ENCODE measurements around the gene OBSL1. TPM values are rescaled to one million over a fixed set of nuclear protein-coding genes. Genes with fewer than 3 reads are reported as not detected.

OBSL1 gene
- total RNA-seq, 1 donor from 2014 or later, result 9.2 TPM

DNA sequence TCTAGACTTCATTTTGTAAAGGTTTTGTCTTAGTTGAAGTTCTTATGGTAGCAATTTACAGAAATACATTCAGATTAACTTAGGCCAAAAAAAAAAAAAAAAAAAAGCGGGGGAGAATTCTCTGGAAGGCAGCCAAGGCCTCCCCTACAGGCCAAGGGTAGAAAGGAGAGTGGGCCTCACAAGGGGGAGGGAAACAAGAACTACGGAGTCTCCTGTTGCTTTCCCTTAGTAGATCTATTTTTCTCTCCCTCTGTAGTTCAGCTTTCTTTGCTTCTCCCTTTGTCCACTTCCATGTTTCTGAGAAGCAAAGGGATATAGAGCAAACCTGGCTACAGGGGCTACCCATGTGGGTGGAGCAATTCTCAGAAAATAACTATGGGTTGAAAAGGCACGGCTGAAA lies 23.9 kb upstream of the OBSL1 start:
- no peak for FAIRE-seq

DNA sequence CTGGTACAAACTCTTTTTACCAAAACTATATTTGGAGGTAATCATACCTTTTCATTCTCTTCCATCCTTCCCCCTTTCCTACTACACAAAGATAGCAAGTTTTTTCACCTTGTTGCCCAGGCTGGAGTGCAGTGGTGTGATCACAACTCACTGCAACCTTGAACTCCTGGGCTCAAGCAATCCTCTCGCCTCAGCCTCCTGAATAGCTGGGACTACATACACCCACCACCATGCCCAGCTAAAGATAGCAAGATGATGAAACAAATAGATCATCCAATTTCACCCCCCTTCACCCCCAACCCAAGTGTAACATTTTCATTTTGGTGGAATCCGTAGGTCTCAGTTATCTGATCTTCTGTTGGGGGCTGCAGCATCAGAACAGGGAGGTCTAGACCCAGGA lies 21.8 kb upstream of the OBSL1 start:
- TF ChIP-seq, protein P1, sequence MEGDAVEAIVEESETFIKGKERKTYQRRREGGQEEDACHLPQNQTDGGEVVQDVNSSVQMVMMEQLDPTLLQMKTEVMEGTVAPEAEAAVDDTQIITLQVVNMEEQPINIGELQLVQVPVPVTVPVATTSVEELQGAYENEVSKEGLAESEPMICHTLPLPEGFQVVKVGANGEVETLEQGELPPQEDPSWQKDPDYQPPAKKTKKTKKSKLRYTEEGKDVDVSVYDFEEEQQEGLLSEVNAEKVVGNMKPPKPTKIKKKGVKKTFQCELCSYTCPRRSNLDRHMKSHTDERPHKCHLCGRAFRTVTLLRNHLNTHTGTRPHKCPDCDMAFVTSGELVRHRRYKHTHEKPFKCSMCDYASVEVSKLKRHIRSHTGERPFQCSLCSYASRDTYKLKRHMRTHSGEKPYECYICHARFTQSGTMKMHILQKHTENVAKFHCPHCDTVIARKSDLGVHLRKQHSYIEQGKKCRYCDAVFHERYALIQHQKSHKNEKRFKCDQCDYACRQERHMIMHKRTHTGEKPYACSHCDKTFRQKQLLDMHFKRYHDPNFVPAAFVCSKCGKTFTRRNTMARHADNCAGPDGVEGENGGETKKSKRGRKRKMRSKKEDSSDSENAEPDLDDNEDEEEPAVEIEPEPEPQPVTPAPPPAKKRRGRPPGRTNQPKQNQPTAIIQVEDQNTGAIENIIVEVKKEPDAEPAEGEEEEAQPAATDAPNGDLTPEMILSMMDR (IDR thresholded peaks at IDR 0.05; ENCODE audit: insufficient read depth, low read length, severe bottlenecking), result no peak
- Histone ChIP-seq H3K27me3 (ENCODE audit: control insufficient read depth, insufficient read depth, low read length) (no peaks in the 10 kb centered on the region), H3K36me3 (ENCODE audit: control insufficient read depth, insufficient read depth, low read length) (no peaks in the 10 kb centered on the region), H3K4me3 (ENCODE audit: low read depth, low read length) (no peak overlapping the region)
- no peak for DNase-seq (ENCODE audit: low read depth)
- FAIRE-seq, result no peak

More for the DNA sequence above, 23.9 kb upstream of the OBSL1 start:
- DNase-seq (ENCODE audit: low read depth), result no peak
- no peaks in the 10 kb centered on the region for H3K27me3 ChIP-seq (ENCODE audit: control insufficient read depth, insufficient read depth, low read length)
- H3K36me3 ChIP-seq (ENCODE audit: control insufficient read depth, insufficient read depth, low read length), result no peaks in the 10 kb centered on the region
- H3K4me3 ChIP-seq (ENCODE audit: low read depth, low read length), result no peak overlapping the region
- TF ChIP-seq, protein P1 (IDR thresholded peaks at IDR 0.05; ENCODE audit: insufficient read depth, low read length, severe bottlenecking), result no peak

DNA sequence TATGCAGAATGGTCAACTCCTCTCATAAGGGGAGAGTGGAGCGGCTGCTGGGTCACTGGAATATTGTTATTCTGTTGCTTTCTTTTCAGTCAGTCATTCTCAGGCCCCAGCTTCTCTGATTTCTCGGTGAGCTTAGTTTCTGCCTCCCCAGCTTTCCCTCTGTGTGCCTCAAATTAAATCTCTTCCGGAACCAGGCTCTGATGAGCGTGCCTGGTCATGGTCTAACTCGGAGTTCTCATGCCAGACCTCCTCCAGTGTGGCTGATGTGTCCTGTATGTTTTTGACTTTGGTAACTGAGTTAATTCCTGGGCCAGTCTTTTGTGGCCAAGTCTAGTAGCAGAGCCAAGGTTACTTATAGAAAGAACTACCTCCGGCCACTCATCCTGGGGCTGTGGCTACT lies 21.4 kb upstream of the OBSL1 start:
- DNase-seq (ENCODE audit: low read depth) (no peak), FAIRE-seq (no peak)
- Histone ChIP-seq H3K27me3 (ENCODE audit: control insufficient read depth, insufficient read depth, low read length) (no peaks in the 10 kb centered on the region), H3K36me3 (ENCODE audit: control insufficient read depth, insufficient read depth, low read length) (no peaks in the 10 kb centered on the region), H3K4me3 (ENCODE audit: low read depth, low read length) (no peak overlapping the region)
- TF ChIP-seq, protein P1 (IDR thresholded peaks at IDR 0.05; ENCODE audit: insufficient read depth, low read length, severe bottlenecking), result no peak

DNA sequence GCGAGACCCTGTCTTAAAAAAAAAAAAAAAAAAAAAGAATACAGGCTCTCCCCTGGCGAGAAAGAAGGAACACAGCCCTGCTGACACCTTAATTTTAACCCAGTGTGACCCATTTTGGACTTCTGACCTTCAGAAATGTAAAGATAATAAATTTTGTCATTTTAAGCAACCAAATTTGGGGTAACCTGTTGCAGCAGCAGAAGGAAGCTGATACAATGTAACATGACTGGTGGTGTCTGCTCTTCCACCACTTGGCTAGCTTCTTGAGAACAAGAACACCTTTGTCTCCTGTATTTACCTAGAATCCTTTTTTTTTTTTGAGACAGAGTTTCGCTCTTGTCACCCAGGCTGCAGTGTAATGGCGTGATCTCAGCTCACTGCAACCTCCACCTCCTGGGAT lies 19.8 kb upstream of the OBSL1 start:
- Histone ChIP-seq H3K4me3 (ENCODE audit: low read depth, low read length) (no peak overlapping the region), H3K36me3 (ENCODE audit: control insufficient read depth, insufficient read depth, low read length) (no peaks in the 10 kb centered on the region), H3K27me3 (ENCODE audit: control insufficient read depth, insufficient read depth, low read length) (no peaks in the 10 kb centered on the region)
- no peak for DNase-seq (ENCODE audit: low read depth)
- TF ChIP-seq, protein P1 (IDR thresholded peaks at IDR 0.05; ENCODE audit: insufficient read depth, low read length, severe bottlenecking), result no peak
- no peak for FAIRE-seq

DNA sequence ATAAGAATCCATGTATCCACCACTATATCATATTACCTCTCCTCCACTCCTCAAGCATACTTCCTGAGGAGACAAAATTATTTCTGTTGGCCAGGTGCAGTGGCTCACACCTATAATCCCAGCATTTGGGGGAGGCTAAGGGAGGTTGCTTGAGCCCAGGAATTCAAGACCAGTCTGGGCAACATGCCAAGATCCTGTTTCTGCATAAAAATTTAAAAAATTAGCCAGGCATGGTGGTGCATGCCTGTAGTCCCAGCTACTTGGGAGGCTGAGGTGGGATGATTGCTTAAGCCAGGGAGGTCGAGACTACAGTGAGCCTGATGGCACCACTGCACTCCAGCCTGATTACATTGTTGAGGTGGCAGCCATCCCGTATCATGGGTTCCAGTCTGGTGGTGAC lies 10.0 kb upstream of the OBSL1 start:
- TF ChIP-seq, protein P1 (IDR thresholded peaks at IDR 0.05; ENCODE audit: insufficient read depth, low read length, severe bottlenecking), result no peak
- Histone ChIP-seq H3K27me3 (ENCODE audit: control insufficient read depth, insufficient read depth, low read length) (no peaks in the 10 kb centered on the region), H3K36me3 (ENCODE audit: control insufficient read depth, insufficient read depth, low read length) (no peaks in the 10 kb centered on the region), H3K4me3 (ENCODE audit: low read depth, low read length) (no peak overlapping the region)
- FAIRE-seq (no peak), DNase-seq (ENCODE audit: low read depth) (no peak)

DNA sequence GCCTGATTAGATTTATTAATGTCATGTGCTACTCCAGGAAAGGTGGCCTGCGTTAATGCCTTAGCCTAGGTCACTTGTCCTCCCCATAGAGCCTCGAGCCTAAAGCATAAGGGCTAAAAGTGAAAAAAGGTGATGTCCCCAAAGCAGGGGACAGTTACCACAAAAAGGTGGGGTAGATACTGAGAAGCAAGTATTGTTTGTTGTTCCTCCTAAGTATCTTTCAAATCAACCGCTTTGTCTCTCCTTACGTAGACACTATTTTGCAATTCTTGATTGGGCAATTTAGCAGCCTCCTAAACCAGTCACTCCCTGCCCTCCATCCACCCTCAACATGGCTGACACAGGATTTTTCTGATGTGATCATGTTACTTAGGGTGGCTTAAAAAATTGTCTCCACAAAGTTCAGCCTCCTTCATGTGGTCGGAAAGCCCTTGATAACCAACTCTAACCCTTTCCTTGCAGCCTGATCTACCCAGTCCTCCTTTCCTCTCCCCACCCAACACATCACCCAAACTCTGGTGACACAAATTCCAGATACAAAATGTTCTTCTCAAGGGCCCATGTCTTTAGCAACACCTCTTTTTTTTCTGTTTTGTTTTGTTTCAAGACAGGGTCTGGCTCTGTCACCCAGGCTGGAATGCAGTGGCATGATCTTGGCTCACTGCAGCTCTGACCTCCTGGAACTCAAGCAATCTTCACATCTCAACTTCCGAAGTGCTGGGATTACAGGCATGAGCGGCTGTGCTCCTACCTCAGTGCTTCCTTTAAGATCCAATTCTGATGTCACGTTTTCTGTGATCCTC lies 7.7 kb upstream of the OBSL1 start:
- FAIRE-seq, result peak; percentile 18
- no peak overlapping the region for H3K4me3 ChIP-seq (ENCODE audit: low read depth, low read length)
- no peaks in the 10 kb centered on the region for H3K36me3 ChIP-seq (ENCODE audit: control insufficient read depth, insufficient read depth, low read length)
- TF ChIP-seq, protein P1 (IDR thresholded peaks at IDR 0.05; ENCODE audit: insufficient read depth, low read length, severe bottlenecking), result no peak
- peak; percentile 57 for DNase-seq (ENCODE audit: low read depth)
- no peaks in the 10 kb centered on the region for H3K27me3 ChIP-seq (ENCODE audit: control insufficient read depth, insufficient read depth, low read length)
